Measurements from ENCODE around the gene PMPCA.

Gene PMPCA

GRCh38 chr9:136410500-136411287 lies at the start of gene PMPCA, which contains the start of gene ENTR1:
Gene PMPCA, plus strand, starts transcription at chr9:136410658. Its CDS starts 11 bp downstream, at chr9:136410669.
Gene ENTR1, minus strand, starts transcription at chr9:136410614. Its CDS starts 217 bp downstream, at chr9:136410397.
- peak; percentile 82 for DNase-seq (ENCODE audit: low read depth)

DNA sequence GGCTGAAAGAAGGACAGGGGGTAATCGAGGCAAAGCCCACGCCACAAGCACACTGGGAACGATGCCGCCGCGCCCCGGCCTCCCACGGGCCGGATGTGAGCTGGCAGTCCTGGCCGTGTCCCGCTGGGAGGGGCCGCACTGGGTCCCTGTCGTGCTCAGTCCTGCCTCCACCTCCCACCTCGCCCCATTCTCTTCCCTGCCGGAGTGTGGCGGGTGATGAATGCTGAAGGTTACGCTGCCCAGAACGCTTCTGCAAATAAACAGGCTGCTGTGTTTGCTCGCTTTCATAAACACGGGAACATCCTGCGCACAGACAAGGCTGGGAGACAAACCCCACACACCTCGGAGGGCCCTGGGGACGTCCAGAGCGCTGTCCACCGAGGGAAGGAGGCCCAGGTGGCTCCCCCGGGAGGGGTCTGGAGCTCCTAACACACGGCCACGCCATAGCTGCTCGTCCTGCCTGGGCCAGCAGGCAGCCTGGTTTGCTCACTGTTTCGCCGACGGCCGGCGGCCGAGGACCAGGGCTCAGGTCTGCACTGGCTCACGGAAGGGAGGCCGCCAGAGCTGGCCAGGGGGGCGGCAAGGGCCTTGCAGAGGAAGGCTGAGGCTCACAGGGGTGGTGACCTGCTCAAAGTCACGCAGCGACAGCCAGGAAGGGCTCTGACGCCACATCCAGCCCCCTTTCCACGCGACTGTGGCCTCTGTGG lies 49.3 kb upstream of the PMPCA start:
- DNase-seq (ENCODE audit: low read depth) = peak; percentile 40

GRCh38 chr9:136361754-136362449 lies 48.6 kb upstream of the PMPCA start:
- peak; percentile 53 for DNase-seq (ENCODE audit: low read depth)

- no peak for DNase-seq (ENCODE audit: low read depth)
These were observed 48.0 kb upstream of the PMPCA start for GRCh38 chr9:136362450-136362784.

DNA sequence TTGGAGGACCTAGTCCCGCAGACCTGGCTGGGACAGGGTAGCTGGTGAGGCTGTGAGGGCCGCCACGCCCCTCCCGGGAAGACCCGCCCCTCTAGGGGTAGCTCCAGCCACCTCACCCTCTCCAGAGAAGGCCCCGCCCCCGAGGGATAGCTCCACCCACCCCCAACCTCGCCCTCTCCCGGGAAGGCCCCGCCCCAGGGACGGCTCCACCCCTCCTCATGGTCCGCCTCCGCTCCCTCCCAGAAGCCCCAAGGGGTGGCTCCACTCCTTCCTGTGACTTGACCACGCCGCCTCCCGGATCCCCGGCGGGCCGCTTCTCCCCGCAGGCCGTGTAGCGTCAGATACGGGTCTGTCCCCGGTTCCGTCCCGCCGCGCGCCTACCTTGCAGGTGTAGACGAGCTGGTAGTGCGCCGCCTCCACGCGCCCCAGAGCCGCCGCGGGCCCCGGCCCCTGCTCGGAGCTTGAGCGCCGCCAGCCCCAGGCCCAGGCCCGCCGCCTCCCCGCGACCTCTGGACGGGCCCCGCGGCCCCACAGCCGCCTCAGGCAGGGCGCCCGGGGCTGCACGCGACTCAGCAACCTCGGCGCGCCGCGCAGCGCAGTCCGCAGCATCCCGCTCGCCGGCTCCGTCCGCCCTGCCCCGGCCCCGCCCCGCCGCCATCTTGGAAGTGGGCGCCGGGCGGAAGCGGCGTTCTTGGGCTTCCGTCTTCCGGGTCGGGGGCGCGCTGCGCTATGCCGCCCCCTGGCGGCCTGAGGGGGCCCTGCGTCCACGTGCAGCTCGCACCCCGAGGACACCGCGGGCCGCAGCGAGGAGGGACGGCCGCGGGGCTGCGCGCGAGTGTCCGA lies 47.1 kb upstream of the PMPCA start, which contains the start of gene DNLZ:
Gene DNLZ (minus strand): TSS at position 639 of the 843 bp plus-strand sequence. CDS start 30 bp downstream, at position 609.
- DNase-seq (ENCODE audit: low read depth) = peak; percentile 94

DNA sequence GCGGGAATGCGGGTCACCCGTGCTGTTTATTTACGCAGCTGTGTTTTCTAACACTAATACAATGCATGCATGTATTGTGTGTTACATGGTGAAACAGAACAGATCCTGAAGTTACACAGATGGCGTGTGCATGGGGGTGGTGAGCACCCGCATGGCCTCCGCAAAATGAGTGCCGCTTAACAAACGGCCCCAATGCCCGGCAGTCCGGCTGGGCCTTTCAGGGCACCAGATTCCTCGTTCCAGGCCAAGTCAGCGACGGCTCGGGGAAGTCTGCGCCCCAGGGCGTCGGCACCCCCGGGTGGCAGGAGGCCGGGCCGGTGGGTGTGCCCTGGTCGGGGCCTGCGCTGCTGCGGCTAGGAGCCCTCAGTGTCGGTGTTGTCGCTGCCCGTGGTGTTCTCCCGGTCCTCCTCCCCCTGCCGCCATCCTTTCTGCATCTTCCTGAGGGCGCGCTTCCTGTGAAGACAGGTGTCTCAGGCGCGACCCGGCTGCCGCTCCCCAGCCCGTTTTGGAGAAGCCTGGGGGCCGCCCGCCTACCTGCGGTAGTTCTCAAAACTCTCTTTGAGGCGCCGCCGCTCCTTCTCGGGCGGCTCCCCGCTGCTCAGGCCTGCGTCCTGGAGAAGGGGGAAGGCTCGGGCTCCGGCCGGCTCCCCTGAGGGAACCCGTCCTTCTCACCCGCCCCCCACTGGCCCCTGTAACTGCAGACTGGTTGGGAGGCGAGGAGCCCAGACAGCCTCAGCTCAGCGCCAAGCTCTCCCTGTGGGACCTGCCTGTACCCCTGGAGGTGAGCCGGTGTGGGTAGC lies 46.3 kb upstream of the PMPCA start:
- DNase-seq (ENCODE audit: low read depth) = no peak

DNA sequence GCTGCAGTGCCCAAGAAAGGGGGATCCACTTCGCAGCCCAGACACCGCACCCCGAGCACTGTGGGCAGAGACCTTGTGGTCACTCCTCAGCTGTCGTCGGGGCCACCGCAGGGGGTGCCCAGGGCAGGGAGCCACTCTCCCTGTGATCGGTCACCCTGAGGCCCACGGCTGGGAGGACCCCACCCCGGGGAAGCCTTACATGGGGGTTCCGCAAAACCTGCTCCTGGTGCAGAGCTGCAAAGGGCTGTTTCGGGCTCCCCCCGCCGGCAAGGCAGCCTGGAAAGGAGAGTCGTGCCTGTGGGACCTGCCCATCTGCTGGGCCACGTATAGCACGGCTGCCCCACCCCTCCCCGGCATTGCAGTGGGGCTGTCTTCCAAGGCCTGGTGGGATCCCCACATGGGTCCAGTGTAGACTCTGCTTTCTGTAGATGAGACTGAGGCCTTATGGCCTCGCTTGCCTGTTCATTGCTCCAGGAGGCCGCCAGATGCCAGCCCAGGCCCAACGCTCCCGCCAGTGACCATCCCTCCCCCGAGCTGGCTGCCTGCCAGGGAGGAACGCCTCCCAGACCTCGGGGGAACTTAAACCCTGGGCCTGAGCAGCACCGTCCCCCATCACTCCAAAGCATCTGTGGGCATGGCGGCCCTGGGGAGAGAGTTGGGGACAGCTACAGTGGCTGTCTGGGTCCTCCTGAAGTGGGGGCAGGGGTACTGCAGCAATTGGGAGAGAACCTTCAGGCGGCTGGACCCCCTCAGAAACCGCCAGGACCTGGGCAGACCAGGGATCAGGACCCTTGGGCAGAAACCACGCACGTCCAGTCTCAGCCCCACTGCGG lies 45.3 kb upstream of the PMPCA start:
- no peak for DNase-seq (ENCODE audit: low read depth)

GRCh38 chr9:136365775-136366222 lies 44.7 kb upstream of the PMPCA start:
- DNase-seq (ENCODE audit: low read depth) = no peak

GRCh38 chr9:136366826-136367225 lies 43.6 kb upstream of the PMPCA start:
- no peak for DNase-seq (ENCODE audit: low read depth)

DNA sequence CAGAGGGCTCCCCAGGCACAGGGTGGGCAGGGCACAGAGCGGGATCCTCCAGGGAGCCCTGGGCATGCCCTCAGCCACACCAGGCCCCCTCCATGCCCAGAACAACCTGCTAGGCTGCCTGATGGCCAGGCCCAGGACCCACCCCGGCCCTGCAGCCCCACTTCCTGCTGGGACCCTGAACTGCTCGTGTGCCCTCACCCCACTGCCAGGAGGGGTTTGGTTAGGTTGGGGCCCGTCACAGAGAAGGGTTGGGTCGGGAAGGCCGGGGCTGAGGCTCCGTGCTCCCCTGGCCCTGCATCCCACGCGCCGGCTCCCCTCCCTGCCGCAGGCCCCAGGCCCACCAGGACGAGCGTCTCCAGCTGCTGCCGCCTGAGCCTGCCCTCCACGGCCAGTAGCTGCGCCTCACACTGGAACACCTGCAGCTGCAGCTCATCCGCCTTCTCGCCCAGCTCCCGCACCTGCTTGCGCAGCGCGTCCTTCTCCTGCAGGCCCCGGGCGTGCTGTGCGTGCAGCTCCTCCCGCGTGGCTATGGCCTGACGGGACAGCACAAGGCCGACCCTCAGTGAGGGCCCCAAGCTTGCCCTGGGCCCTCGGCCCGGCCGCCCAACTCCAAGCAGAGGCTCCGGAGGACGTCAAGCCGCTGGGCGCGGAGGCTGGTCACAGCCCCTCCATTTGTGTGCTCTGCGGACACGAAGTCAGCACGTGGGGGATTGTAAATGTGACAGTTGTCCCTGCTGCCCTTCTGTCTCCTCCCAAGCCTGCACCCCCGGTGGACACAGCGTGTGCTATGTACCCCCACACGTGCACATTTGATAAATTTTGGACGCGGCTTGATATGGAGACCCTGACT lies 42.9 kb upstream of the PMPCA start:
- DNase-seq (ENCODE audit: low read depth) = no peak

DNA sequence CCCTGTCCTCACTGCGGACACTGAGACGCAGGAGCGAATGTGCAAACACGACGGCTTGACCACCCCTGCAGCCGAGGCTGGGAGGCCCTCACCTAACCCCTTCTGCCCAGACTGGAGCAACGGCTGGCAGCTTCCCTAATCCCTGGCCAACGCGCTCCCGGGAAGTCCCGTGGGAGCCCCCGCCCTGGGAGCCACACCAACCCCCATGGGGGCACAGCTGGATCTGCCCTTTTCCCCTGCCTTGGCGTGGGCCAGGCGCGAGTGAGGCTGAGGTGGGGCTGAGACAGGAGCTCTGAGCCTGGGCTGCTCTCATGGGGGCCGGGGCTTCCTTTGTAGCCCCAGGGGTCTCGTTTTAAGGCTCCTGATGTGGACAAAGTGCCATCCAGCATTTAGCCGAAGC lies 42.3 kb upstream of the PMPCA start:
- DNase-seq (ENCODE audit: low read depth) = no peak

DNA sequence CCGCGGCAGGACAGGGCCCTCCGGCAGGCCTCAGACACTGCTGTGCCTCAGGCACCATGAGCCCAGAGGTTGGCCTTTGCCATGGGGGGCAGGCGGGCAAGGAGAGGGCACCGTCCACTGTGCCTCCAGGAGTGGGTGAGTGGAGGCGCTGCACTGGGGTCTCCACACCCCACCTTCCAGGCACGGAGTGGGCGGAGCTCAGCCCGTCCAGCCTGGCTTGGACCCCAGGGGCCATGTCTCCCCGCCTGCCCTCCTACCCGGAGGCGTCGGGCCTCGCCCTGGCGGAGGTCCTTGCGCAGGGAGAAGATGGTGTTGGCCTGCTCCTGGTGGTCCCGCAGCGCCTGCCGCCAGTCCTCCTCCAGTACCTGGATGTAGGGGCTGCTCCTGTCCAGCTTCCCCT lies 40.4 kb upstream of the PMPCA start:
- DNase-seq (ENCODE audit: low read depth) = no peak

DNA sequence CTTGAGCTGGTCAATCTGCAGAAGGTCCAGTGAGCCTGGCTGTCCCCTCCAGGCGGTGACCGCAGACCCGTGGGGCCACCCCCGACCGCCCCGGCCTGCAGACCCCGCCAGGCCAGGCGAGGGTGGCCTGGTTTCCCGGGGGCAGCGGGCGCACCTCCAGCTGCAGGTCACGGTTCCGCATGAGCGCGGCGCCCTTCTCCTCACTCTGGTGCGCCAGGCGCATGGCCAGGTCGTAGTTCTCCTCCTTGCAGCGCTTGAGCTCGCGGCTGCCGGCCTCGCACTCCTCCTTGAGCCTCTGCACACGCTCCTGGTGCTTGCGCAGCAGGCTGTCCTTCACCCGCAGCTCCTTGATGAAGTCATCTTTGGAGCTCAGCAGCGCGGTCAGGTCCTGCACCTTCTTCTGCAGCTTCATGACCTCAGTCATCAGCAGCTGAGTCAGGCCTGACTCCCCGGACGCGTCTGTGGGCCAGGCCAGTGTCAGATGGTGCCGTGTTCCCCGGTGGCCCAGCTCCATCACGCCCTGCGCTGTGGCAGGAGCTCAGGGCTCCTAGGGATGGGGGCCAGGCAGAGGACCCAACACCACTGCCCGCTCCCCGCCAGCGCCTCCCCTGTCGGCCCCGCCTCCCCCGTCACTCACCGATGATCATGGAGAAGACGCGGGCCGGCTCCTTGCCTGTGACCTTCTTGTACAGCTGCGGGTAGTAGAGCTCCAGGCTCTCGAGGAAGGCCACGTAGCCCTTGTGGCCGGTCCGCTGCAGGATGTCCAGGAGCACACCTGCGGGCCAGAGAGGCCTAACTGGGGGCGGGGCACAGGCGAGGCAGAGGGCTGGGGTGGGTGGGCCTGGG lies 39.5 kb upstream of the PMPCA start:
- DNase-seq (ENCODE audit: low read depth) = no peak

DNA sequence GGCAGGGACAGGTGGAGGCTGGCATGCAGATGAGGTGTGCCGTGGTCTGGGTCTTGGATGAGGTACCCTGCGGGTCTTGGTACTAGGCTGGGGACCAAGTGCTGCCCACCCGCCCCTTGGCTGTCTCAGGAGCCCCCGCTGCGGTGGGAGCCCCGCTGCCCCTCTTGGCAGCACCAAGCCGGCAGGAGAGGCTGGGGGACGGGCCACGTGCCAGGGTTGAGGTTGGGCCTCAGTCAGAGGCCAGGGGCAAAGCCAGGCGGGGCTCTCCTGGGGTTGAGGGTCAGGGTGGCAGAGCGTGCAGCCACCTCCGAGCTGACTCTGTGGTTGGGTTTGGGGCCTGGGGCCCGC lies 39.0 kb upstream of the PMPCA start:
- DNase-seq (ENCODE audit: low read depth) = no peak

DNA sequence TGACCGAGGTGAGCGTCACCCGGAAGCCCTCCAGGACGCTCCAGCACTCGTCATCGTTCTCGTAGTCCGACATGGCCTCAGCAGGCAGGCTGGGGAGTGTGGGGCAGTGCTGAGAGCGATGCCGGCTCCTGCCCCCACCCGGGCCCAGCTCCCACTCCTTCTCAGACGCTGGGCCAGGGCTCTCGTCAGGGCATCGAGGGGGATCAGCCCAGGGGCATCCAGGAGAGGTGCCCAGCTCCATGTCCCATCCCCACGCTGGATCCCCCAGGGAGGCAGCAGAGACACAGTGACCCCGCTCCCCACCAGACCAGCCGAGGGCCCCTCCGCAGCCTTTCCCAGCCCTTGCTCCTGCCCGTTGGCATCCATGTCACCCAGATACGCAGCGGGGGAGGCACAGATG lies 38.5 kb upstream of the PMPCA start:
- DNase-seq (ENCODE audit: low read depth) = no peak

GRCh38 chr9:136372561-136373299 lies 37.7 kb upstream of the PMPCA start:
- DNase-seq (ENCODE audit: low read depth) = peak; percentile 81

All from fibroblast of gingiva (primary cell).